Measurements from ENCODE around the gene SAMD8.

The SAMD8 gene

GRCh38 chr10:75071756-75072155 lies 39.7 kb upstream of the SAMD8 start:
- peaks cover 10% of the 10 kb centered on the region; the same call in 1 of the 2 replicates for H3K4me1 ChIP-seq (ENCODE audit: control insufficient read depth, insufficient read depth, low read length)
- no peak overlapping the region for H3K27ac ChIP-seq (ENCODE audit: low read depth, low read length)
- H3K4me3 ChIP-seq (ENCODE audit: low read depth, low read length): no peak overlapping the region
- H3K9me3 ChIP-seq (ENCODE audit: control insufficient read depth, insufficient read depth, low read length): no peaks in the 10 kb centered on the region
- H3K9ac ChIP-seq (ENCODE audit: low read depth, low read length): no peak overlapping the region
- H3K36me3 ChIP-seq (ENCODE audit: control insufficient read depth, insufficient read depth, low read length): no peaks in the 10 kb centered on the region
- H3K27me3 ChIP-seq (ENCODE audit: control insufficient read depth, insufficient read depth, low read length): no peaks in the 10 kb centered on the region

- H3K4me1 ChIP-seq (ENCODE audit: control insufficient read depth, insufficient read depth, low read length): peaks cover 11% of the 10 kb centered on the region; the same call in 1 of the 2 replicates
- H3K36me3 ChIP-seq (ENCODE audit: control insufficient read depth, insufficient read depth, low read length): no peaks in the 10 kb centered on the region
- H3K27me3 ChIP-seq (ENCODE audit: control insufficient read depth, insufficient read depth, low read length): no peaks in the 10 kb centered on the region
- H3K27ac ChIP-seq (ENCODE audit: low read depth, low read length): no peak overlapping the region
- no peak overlapping the region for H3K9ac ChIP-seq (ENCODE audit: low read depth, low read length)
- H3K9me3 ChIP-seq (ENCODE audit: control insufficient read depth, insufficient read depth, low read length): no peaks in the 10 kb centered on the region
- no peak overlapping the region for H3K4me3 ChIP-seq (ENCODE audit: low read depth, low read length)
These were observed 38.7 kb upstream of the SAMD8 start for GRCh38 chr10:75072727-75073126.

GRCh38 chr10:75073442-75073841 lies 38.0 kb upstream of the SAMD8 start:
- Histone ChIP-seq H3K4me1 (ENCODE audit: control insufficient read depth, insufficient read depth, low read length) (peaks cover 11% of the 10 kb centered on the region; the same call in 1 of the 2 replicates), H3K4me3 (ENCODE audit: low read depth, low read length) (no peak overlapping the region), H3K36me3 (ENCODE audit: control insufficient read depth, insufficient read depth, low read length) (no peaks in the 10 kb centered on the region), H3K9me3 (ENCODE audit: control insufficient read depth, insufficient read depth, low read length) (no peaks in the 10 kb centered on the region), H3K27ac (ENCODE audit: low read depth, low read length) (no peak overlapping the region), H3K9ac (ENCODE audit: low read depth, low read length) (no peak overlapping the region), H3K27me3 (ENCODE audit: control insufficient read depth, insufficient read depth, low read length) (no peaks in the 10 kb centered on the region)

- no peaks in the 10 kb centered on the region for H3K27me3 ChIP-seq (ENCODE audit: control insufficient read depth, insufficient read depth, low read length)
These were observed 36.6 kb upstream of the SAMD8 start for GRCh38 chr10:75074711-75075445.

GRCh38 chr10:75076348-75076747 lies 35.1 kb upstream of the SAMD8 start:
- H3K4me1 ChIP-seq (ENCODE audit: control insufficient read depth, insufficient read depth, low read length): peaks cover 20% of the 10 kb centered on the region
- H3K27ac ChIP-seq (ENCODE audit: low read depth, low read length): no peak overlapping the region
- no peaks in the 10 kb centered on the region for H3K36me3 ChIP-seq (ENCODE audit: control insufficient read depth, insufficient read depth, low read length)
- no peaks in the 10 kb centered on the region for H3K27me3 ChIP-seq (ENCODE audit: control insufficient read depth, insufficient read depth, low read length)
- H3K9ac ChIP-seq (ENCODE audit: low read depth, low read length): no peak overlapping the region
- no peaks in the 10 kb centered on the region for H3K9me3 ChIP-seq (ENCODE audit: control insufficient read depth, insufficient read depth, low read length)
- no peak overlapping the region for H3K4me3 ChIP-seq (ENCODE audit: low read depth, low read length)

More at GRCh38 chr10:75074711-75075445, 36.6 kb upstream of the SAMD8 start:
- no peaks in the 10 kb centered on the region for H3K9me3 ChIP-seq (ENCODE audit: control insufficient read depth, insufficient read depth, low read length)
- H3K4me1 ChIP-seq (ENCODE audit: control insufficient read depth, insufficient read depth, low read length): peaks cover 18% of the 10 kb centered on the region
- H3K36me3 ChIP-seq (ENCODE audit: control insufficient read depth, insufficient read depth, low read length): no peaks in the 10 kb centered on the region
- no peak overlapping the region for H3K27ac ChIP-seq (ENCODE audit: low read depth, low read length)
- H3K9ac ChIP-seq (ENCODE audit: low read depth, low read length): no peak overlapping the region
- no peak overlapping the region for H3K4me3 ChIP-seq (ENCODE audit: low read depth, low read length)

GRCh38 chr10:75079436-75080083 lies 31.9 kb upstream of the SAMD8 start:
- Histone ChIP-seq H3K27ac (ENCODE audit: low read depth, low read length) (peak overlapping the region; percentile 71), H3K27me3 (ENCODE audit: control insufficient read depth, insufficient read depth, low read length) (no peaks in the 10 kb centered on the region), H3K9ac (ENCODE audit: low read depth, low read length) (no peak overlapping the region), H3K9me3 (ENCODE audit: control insufficient read depth, insufficient read depth, low read length) (no peaks in the 10 kb centered on the region), H3K4me3 (ENCODE audit: low read depth, low read length) (no peak overlapping the region), H3K36me3 (ENCODE audit: control insufficient read depth, insufficient read depth, low read length) (no peaks in the 10 kb centered on the region), H3K4me1 (ENCODE audit: control insufficient read depth, insufficient read depth, low read length) (peaks cover 35% of the 10 kb centered on the region)

GRCh38 chr10:75080554-75080953 lies 30.9 kb upstream of the SAMD8 start:
- H3K36me3 ChIP-seq (ENCODE audit: control insufficient read depth, insufficient read depth, low read length): no peaks in the 10 kb centered on the region
- peaks cover 40% of the 10 kb centered on the region for H3K4me1 ChIP-seq (ENCODE audit: control insufficient read depth, insufficient read depth, low read length)
- no peak overlapping the region for H3K9ac ChIP-seq (ENCODE audit: low read depth, low read length)
- H3K27me3 ChIP-seq (ENCODE audit: control insufficient read depth, insufficient read depth, low read length): no peaks in the 10 kb centered on the region
- H3K9me3 ChIP-seq (ENCODE audit: control insufficient read depth, insufficient read depth, low read length): no peaks in the 10 kb centered on the region
- no peak overlapping the region for H3K4me3 ChIP-seq (ENCODE audit: low read depth, low read length)
- H3K27ac ChIP-seq (ENCODE audit: low read depth, low read length): no peak overlapping the region

GRCh38 chr10:75081379-75081778 lies 30.1 kb upstream of the SAMD8 start:
- no peak overlapping the region for H3K27ac ChIP-seq (ENCODE audit: low read depth, low read length)
- H3K9me3 ChIP-seq (ENCODE audit: control insufficient read depth, insufficient read depth, low read length): no peaks in the 10 kb centered on the region
- peaks cover 35% of the 10 kb centered on the region for H3K4me1 ChIP-seq (ENCODE audit: control insufficient read depth, insufficient read depth, low read length)
- H3K9ac ChIP-seq (ENCODE audit: low read depth, low read length): no peak overlapping the region
- no peaks in the 10 kb centered on the region for H3K27me3 ChIP-seq (ENCODE audit: control insufficient read depth, insufficient read depth, low read length)
- no peak overlapping the region for H3K4me3 ChIP-seq (ENCODE audit: low read depth, low read length)
- H3K36me3 ChIP-seq (ENCODE audit: control insufficient read depth, insufficient read depth, low read length): no peaks in the 10 kb centered on the region

- Histone ChIP-seq H3K4me3 (ENCODE audit: low read depth, low read length) (no peak overlapping the region), H3K27me3 (ENCODE audit: control insufficient read depth, insufficient read depth, low read length) (no peaks in the 10 kb centered on the region), H3K27ac (ENCODE audit: low read depth, low read length) (no peak overlapping the region), H3K9me3 (ENCODE audit: control insufficient read depth, insufficient read depth, low read length) (no peaks in the 10 kb centered on the region), H3K36me3 (ENCODE audit: control insufficient read depth, insufficient read depth, low read length) (no peaks in the 10 kb centered on the region), H3K4me1 (ENCODE audit: control insufficient read depth, insufficient read depth, low read length) (peaks cover 40% of the 10 kb centered on the region), H3K9ac (ENCODE audit: low read depth, low read length) (no peak overlapping the region)
These were observed 27.3 kb upstream of the SAMD8 start for GRCh38 chr10:75083972-75084833.

GRCh38 chr10:75084834-75085384 lies 26.5 kb upstream of the SAMD8 start:
- H3K9ac ChIP-seq (ENCODE audit: low read depth, low read length): no peak overlapping the region
- no peaks in the 10 kb centered on the region for H3K27me3 ChIP-seq (ENCODE audit: control insufficient read depth, insufficient read depth, low read length)
- H3K4me3 ChIP-seq (ENCODE audit: low read depth, low read length): no peak overlapping the region
- no peak overlapping the region for H3K27ac ChIP-seq (ENCODE audit: low read depth, low read length)
- H3K9me3 ChIP-seq (ENCODE audit: control insufficient read depth, insufficient read depth, low read length): no peaks in the 10 kb centered on the region
- H3K36me3 ChIP-seq (ENCODE audit: control insufficient read depth, insufficient read depth, low read length): no peaks in the 10 kb centered on the region
- H3K4me1 ChIP-seq (ENCODE audit: control insufficient read depth, insufficient read depth, low read length): peaks cover 33% of the 10 kb centered on the region

Data from HUES48 (cell line).